ENCODE measurements around the gene C19orf25.
A peak's percentile ranks its signal among the peaks of the same experiment; 100 is the strongest.
"Not testable (repeated sequence)": the region's sequence is repeated elsewhere in the genome, so short reads cannot be mapped to it uniquely, and the experiment has no call there.

C19orf25 gene

DNA sequence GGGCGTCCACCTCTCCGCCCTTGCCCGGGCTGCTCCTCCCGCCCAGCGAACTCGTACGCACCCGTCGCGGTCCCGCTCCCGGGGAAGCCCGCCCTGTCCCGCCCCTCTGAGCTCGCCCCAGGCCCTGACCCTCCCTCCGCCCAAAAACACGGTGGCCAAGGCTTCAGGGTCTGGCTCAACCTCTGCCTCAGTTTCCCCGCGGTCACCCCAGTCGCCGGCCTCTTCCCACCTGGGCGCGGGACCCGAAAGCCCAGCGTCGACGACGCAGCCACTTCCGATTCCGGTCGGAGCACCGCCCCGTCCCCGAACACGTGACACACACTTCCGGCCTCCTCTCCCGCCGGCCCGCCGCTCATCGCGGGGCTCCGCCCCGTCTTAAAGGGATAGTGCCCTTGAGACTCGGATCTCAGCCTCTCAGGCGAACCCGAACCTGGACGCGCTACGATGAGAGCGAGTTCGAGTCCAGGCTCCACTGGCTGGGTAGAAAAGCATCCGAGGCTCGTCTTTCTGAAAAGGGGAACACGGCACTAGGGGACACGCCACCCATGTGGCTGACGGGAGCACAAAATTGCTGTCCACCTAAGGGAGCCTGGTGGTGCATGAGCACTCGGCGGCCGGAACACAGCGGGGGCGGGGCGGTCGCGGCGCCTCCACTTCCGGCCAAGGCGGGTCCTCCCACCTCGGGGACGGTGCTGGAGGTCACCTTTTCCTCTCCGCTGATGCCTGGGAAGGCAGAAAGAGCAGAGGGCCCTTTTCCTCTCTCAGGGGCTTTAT is at the start of gene C19orf25:
TSS of gene C19orf25 (minus strand) at position 282 of the 774 bp plus-strand sequence. CDS start 312 bp downstream, outside the sequence.
- DNase-seq: peak; percentile 88 to 91

DNA sequence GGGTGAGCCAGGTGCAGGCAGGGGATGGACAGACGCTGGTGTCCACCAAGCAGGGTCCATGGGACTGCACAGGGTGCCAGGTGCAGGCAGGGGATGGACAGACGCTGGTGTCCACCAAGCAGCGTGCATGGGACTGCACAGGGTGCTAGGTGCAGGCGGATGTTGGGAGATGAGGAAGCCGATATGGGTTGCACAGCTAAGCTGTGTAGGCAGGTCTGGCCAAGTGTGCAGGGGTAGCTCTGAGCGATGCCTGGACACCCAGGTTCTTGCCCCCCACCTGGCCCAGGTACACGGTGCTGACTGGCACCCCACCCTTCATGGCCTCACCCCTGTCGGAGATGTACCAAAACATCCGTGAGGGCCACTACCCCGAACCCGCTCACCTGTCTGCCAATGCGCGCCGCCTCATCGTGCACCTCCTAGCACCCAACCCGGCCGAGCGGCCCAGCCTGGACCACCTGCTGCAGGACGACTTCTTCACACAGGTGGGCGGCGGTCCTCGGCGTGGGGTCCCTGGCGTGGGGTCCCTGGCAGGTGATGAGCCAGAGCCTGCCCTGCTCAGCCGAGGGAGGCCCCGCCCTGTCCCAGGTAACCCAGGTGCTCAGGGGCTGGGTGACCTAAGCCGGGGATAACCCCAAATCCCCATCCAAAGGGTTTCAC is 48.8 kb upstream of the C19orf25 start:
- DNase-seq: no peak

DNA sequence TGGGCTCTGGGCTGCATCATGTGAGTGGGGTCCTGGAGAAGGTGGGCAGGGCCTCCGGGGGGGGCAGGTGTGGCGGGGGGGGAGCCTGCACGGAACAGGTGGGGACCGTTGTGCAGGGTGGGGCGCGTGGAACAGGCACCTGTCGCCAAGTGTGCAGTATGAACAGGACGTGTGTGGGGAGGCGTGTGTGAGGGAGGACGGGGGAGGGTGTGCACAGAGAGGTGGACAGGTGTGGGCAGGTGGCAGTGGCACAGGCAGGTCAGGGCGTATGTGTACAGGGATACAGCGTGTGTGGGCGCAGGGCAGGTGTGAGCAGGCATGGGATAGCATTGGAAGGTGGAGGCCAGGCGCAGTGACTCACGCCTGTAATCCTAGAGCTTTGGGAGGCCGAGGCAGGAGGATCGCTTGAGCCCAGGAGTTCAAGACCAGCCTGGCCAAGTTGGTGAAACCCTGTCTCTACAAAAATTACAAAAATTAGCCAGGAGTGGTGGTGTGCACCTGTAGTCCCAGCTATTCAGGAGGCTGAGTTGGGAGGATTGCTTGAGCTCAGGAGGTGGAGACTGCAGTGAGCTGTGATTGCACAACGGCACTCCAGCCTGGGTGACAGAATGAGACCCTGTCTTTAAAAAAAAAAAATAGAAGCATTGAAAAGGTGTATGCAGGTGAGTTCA is 48.1 kb upstream of the C19orf25 start:
- no peak for DNase-seq

DNA sequence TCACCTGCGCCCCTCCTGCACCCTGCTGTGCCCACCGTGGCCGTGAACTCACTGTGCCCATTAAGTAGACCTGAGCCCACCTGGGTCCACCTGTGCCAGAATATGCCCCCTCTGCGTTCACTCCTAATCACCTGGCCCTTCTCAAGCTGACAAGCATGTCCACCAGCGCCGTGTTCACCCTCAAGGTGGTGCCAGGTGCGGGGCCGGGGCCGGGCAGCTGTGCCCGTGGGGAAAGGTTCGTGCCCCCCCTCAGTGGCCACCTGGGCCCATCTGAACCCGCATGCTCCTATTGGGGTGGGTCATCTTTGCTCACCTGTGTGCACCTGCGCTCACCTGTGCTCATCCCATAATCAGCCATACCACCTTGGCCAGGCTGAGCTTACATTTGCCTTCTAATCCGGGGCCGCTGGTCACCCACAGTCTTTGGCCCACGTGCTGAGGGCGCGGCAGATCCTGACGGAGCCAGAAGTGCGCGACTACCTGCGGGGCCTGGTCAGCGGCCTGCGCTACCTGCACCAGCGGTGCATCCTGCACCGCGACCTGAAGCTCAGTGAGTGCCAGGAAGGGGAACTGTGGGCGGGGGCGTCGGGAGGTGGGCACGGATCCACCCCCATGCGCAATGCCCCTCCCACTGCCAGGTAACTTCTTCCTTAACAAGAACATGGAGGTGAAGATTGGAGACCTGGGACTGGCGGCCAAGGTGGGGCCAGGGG is 47.2 kb upstream of the C19orf25 start:
- DNase-seq: no peak

DNA sequence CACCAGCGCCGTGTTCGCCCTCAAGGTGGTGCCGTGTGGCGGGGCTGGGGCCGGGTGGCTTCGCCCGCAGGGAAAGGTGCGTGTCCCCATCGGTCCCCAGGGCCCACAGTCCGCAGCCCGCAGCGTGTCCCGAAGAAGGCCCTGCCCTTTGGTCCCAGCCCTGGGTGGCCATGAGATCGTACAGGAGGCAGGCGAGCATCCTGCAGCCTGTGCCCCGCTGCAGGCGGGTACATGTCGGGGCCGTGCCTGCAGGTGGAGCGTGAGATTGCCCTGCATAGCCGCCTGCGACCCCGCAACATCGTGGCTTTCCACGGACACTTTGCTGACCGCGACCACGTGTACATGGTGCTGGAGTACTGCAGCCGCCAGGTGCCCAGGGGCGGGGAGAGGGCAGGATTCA is 46.3 kb upstream of the C19orf25 start:
- DNase-seq: no peak

DNA sequence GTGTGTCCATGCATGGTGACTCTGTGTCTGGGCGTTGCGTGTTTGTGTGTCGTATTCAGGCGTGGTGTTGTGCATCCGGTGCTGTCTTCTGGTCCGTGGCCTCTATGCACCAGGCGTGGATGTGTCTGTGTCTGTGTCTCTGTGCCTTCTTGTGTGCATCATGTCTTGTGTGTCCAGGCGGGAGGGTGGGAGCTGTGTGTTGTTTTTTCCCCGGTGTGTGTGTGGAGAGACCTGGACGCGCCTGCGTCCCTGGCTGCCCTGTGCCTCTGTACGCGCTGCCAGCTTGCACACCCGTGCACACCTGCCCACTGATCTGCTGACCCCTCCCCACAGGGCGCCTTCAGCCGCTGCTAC is 45.9 kb upstream of the C19orf25 start:
- DNase-seq: no peak

DNA sequence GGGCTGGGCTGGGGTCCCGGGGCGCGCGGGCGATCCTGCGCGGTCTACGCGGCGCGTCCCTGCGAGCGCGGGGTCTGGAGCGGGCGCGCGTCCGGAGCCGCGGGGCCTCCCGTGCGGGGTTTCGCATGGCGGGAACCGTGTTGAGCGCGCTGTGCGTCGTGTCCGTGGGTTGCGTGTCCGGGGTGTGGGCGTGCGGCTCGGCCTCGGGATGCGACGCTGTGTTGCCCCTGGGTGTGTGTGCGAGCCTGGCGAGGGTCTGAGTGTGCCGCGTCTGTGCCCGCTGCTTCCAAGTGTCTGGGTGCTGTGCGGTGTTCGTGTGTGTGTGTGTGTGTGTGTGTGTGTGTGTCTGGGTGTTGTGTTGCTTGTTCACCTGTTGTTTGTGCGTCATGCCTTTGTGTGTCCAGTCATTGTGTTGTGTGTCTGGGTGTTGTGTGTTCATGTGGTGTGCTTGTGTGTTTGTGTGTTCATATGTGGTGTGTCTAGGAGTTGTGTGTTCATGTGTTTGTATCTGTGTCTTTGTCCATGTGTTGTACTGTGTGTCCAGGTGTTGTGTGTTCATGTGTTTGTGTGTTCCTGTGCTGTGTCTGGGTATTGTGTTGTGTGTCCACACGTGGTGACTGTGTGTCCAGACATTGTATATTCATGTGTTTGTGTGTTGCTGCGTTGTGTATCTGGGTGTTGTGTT is 45.4 kb upstream of the C19orf25 start:
- no peak for DNase-seq

DNA sequence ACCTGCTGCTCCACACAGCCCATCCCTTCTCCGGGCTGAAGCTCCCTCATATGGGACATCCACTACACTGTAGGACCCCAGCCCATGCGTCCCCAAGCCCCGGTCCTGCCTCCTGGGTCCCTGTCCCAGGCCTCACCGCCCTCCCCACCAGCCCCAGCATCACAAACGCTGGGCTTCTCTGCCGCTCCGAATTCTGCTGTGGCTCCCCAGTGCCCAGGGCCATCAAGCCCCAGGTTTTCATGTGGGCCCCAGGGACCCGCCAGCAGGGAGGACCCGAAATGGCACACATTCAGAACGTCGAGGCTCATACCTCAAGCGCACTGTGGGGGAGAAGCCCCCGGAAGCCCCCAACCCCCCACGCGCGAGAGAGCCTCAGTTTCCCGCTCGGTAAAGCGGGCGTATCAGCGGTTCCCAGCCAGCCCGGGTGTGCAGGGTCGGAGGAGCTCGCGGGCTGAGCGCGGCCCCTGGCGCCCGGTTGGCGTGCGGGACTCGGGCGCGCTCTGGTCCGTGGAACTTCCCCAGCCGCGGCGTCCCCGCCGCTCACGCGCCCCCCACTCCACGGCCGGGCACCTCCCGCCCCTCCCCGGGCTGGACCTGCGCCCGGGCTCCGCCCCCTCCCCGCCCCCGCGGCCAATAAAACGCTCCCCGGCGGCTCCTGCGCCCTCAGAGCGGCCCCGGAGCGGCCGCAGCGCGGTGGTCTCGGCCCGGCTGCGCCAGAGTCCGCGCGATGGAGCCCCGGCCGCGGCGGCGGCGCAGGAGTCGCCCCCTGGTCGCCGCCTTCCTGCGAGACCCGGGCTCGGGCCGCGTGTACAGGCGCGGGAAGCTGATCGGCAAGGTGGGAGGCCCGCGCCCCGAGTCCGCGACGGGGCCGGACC is 44.6 kb upstream of the C19orf25 start, which contains the start of gene PLK5:
TSS of gene PLK5 (plus strand) at position 666 of the 875 bp plus-strand sequence. CDS start 2,920 bp downstream, outside the sequence.
- no peak for DNase-seq

DNA sequence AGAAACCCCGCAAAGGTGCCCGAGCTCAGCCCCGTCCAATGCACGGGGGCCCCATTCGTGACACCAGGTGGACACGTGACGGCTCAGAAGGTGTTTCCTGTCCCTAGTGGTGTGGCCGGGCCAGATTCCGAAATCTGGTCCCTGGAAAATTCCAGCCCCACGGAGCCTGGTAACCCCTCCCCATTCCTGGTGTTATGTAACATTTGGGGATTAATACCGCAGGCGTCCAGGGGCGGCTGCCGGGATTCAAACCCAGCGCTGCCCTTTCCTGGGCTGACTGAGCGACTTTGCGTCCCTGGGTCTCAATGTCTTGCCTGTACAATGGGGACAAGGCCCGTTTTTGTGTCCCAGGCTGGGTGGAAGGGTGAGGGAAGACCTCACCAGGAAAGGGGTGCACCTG is 43.8 kb upstream of the C19orf25 start:
- DNase-seq: no peak

DNA sequence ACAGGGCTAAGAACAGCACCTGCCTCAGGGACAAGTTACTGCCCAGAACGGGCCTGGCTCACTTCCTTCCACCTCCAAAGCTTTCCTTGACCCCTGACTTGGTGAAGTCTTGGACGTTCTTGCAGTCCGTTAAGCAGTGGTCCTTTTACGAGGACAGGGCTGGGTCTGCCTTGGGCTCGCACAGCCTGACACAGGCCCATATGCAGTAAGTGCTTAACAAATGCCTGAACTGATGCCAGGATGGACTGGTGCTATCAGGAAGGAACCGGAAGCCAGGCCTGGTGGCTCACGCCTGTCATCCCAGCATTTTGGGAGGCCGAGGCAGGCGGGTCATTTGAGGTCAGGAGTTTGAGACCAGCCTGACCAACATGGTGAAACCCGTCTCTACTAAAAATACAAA is 43.0 kb upstream of the C19orf25 start:
- no peak for DNase-seq

DNA sequence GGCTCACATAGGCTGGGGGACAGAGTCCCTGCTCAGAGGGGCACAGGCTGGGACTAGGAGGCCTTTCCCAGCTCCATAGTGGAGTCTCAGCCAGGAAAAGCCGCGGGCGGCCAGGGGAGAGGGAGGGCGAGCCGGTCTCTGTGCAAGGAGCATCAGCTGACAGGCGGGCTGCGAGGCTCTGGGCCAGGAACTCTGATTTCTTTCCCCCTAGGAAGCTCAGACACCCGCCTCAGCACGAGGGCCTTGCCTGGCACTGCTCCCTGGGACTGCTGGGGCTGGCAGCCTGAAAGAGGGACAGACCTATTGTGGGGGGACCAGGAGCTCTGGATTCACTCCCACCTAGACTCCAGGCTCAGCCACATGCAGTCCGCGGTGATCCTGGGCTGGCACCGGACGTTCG is 42.6 kb upstream of the C19orf25 start:
- DNase-seq: no peak

DNA sequence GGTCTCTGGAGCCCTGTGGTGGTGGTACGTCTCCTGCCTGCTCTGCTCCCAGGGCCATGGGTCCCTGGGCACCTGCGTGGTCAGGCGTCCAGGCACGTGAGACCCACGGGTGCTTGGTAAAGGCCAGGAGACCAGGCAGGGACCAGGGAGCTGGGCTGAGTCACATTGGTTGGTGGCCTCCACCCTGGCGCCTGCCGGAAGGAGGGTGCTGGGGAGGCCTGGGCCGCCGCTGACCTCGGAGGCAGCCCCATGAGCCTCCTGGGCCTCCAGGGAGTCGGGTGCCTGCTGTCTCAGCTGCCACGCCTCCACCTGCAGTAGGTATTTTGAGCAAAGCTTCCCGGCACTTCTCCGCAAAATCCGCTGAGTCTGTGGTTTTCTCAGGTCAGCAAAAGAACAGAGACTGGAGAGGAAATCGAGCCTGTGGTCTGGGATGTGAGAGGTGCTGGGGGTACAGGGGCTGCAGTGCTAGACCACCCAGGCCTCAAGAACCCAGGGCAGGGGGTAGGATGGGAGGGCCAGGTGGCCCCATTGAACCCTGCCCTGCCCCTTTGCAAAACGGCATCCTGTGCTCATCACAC is 41.3 kb upstream of the C19orf25 start:
- no peak for DNase-seq

DNA sequence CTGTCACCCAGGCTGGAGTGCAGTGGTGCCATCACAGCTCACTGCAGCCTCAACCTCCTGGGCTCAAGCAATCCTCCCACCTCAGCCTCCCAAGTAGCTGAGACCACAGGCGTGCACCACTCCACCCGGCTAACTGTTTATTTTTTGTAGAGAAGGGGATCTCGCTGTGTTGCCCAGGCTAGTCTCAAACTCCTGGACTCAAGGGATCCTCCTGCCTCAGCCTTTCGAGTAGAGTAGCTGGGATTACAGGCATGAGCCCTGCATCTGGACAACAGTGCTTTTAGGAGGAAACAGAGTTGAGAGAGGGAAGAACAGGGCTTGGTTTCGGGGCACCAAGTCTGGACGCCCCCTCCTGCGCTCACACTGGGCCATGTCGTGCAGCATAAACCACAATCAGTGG is 40.8 kb upstream of the C19orf25 start:
- not testable (repeated sequence) for DNase-seq

DNA sequence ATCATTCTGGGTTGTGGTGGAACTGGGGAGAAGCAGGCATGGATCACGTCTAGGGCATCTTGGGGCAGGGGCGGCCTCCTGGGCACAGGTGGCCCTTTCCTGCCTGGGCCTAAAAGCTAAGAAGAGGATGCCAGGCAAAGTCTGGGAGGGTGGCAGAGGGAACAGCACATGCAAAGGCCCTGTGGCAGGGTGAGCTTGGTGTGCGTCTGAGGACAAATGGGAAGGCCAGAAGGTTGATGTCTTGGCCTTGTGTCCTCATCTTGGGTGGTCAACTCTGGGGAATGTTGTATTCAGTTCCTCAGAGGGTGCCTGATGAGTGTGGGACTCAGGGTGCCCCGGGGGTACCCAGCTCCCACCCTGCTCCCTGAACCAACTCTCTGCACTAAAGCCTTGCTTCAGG is 39.5 kb upstream of the C19orf25 start:
- no peak for DNase-seq

DNA sequence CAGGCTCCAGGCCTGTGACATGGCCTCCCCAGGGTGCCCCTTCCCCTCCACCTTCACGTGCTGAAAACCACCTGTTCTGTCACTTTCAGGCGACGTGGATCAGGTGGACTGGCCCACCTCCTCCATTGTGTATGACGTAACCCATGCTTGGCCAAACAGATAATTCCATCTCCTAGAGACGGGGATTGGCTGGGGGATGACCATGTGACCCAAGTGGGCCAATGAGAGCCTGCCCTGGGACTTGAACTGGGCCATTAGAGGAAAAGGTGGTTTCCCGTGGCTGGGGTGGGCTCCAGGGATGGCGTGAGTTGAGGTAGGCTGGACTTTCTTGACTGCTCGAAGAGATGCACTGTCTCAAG is 37.4 kb upstream of the C19orf25 start:
- DNase-seq: no peak

DNA sequence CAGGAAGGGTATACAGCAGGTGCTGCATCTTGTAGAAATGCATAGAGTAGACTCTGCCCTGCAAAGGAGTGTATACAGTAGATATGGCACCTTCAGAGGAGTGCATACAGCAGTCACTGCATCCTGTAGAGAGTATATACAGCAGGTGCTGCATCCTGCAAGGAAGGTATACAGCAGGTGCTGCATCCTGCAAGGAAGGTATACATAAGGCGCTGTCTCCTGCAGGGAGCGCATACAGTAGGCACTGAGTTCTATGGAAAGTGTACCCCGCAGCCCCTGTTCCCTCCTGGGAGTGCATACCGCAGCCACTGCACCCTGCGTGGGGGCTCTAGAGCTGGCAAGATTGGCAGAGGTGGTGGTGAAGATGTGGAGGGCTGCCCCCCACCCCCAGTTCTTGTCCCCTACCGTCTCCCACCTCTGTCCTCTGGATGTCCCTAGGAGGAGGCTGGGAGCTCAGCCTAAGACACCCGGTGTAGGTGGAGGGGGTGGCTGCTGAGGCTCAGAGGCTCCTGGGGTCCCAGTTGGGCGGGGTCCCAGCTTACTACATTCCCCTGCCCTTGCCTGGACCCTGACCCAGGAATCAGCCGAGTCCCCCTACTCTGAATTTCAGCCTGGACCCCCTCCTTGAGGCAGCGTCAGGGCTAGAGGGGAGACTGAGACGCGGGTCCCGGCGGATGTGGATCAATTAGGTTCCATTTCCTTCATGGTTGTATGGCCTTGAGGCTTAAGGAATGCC is 36.1 kb upstream of the C19orf25 start:
- DNase-seq: no peak

DNA sequence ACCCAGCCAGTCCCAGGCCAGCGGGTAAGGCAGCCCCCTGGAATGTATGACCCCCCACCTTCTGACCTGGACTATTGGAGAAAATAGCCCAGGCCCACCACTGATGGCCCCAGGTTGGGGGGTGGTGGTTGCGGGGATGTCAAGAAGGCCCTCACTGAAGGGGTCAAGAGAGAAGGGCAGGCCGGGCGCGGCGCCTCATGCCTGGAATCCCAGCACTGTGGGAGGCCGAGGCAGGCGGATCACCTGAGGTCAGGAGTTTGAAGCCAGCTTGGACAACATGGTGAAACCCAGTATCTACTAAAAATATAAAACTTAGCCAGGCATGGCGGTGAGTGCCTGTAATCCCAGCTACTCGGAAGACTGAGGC is 35.3 kb upstream of the C19orf25 start:
- DNase-seq: no peak

DNA sequence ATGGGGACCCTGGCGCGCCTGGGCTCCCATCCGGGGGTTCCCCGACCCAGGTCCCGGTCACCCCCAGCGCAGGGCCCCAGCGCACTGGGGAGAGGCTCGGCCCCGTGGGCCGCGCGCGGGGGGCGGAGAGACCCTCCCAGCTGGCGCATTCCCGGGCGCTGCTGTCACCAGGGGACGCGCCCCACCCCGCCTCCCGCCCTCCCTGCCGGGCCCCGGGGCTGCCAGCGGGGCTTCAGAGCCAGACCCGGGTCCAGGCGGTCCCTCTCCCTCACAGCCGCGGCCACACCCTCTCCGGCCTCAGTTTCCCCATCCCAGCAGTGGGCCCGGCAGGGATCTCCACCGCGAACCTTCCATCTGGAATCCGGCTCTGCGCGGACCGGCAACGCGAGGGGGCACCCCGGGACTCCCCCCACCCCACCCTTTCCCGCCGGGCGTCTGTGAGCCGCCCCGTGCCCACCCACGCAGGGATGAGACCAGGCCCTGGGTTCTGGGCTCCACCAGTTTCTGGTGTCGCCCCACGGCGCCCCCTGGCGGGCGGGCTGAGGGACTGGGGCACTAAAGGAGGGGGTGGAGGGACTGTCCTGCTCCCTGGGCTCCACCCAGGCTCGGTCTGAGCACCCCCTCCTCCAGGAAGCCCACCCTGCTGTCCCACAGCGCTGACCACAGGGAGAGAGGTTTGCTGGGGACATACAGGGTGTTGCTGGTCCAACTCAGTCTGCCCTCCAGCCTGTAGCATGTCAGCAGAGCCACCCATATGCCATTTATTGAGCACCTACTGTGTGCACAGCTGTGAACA is 34.7 kb upstream of the C19orf25 start:
- no peak for DNase-seq

DNA sequence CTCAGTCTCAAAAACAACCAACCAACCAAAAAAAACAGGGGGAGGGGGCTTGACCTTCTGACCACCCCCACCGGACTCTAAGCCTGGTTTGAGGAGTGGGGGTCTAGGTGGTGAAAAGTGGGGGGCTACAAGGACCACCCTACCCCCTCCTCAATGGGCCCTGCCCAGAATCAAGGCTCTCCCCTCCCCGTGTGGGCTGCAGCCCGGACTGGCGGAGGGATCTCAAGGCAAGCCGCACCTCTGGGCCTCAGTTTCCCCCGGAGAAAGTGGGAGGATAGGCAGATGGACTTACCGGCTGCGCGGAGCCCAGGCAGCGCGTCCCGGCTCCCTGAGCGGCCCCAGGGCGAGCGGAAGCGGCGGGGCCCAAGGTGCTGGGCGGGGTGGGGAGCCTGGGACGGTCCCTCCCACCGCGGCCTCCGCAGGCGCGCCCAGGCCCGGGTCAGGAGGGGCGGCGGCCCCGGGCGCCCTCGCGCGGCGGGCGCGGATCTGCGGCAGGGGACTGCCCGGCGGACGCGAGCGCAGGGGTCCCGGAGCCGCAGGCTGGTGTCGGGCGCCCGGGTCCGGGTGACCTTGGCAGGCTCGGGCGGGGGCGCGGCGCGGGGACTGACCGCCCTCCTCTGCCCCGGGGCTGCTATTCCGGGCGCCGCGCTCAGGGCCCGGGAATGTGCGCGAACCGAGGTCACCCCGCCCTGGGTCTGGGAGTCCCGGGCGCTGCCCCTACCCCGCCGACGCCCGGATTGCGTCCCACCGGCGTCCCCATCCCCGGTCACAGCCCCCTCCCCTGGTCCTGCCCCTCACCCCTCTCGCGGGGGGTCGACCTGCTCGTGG is 33.9 kb upstream of the C19orf25 start, which contains the start of gene ADAMTSL5:
TSS of gene ADAMTSL5 (minus strand) at position 349 of the 828 bp plus-strand sequence. CDS start 2,076 bp downstream, outside the sequence.
- DNase-seq: no peak

Data from SHP77 (cell line).